ENCODE data around the gene MAP1LC3A.

Gene MAP1LC3A

DNA sequence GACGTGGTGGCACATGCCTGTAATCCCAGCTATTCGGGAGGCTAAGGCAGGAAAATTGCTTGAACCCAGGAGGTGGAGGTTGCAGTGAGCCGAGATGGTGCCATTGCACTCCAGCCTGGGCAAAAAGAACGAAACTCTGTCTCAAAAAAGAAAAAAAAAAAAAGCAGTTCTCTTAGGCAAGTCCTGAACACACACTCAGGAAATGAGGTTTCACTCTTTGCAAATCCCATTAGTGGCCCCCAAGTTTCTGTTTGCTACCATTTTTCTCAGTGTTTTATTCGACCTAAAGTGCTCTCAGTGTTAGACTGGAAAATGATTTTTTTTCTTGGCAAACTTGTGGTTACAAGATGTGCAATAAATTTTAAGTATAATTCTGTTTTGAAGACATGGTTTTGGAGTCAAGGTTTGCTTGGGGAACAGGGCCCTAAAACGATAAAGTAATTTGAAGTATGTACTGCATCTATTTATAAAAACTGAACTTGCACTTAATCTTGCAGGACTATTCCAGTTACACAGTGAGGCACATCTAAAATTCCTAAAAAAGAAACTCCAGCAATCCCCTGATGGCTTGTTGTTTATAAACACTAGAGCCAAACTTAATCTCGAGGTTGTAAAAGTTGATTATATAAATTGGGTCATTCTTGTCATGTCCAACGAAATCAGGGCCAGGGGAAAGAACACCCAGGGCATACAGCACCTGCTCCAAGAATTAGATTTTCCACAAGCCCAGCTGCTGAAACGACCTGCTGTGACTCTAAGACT, 42.6 kb downstream of the MAP1LC3A start:
- no peaks in the 10 kb centered on the region for H3K4me1 Mint-ChIP-seq

DNA sequence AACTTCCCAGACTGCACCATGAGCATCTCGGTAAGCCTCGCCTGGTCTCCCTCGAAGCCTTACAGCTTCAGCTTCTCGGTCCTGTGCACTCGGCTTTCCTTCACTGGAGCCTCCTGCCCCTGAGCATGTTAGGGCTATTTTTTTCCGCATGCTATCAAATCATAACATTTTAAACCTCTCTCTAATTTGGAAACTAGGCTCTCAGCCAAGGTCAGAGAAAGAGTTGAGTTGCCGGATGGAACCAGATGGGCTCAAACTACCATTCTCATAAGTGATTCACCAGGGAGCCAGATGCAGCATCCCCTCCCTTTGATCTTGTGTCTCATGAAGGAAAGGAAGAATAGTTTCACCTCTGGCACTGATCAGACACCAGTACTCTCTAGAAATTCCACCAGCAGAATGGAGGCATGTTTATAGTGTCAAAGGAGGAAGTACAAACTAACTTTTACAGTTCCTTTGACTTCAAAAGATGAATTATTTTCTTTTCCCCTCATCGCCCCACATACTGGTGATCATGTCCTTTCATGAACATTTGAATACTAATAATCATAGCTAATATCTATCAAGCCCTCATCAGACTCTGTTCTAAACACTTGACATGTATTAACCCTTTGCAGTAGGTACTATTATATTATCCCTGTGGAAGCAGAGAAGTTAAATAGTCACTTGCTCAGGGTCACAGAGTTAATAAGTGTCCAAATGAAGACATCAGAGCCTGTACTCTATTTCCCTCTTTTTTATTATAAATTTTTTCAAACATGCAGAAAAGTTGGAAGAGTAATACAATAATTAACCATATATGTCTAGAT, 46.7 kb downstream of the MAP1LC3A start:
- no peak overlapping the region for H3K4me3 Mint-ChIP-seq

More for the DNA sequence above, 42.6 kb downstream of the MAP1LC3A start:
- no peaks in the 10 kb centered on the region for H3K27me3 Mint-ChIP-seq
- H3K27ac Mint-ChIP-seq = no peak overlapping the region
- no peak for DNase-seq
- no peak overlapping the region for H3K4me3 Mint-ChIP-seq
- no peaks in the 10 kb centered on the region for H3K9me3 Mint-ChIP-seq
- no peak for ATAC-seq

DNA sequence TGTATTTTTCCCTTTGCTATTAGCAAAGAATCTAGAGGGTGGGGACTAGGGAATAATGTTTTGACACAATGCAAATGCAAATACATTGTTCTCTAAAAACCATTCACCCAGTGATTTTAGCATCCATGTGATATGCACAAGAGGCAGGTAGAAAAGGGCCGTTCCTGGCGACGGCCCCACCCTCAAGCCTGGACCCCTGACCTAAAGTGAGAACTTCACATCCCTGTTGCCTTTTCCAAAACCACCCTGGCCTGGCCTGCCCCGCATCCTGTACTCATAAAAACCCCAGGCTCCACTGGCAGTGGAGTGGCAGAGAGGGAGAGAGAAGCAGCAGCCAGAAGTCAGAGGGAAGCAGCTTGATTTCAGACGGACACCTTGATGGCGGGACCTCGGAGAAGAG, 48.5 kb downstream of the MAP1LC3A start:
- no peaks in the 10 kb centered on the region for H3K4me1 Mint-ChIP-seq
- no peak overlapping the region for H3K27ac Mint-ChIP-seq
- DNase-seq (no peak), ATAC-seq (no peak)
- H3K9me3 Mint-ChIP-seq = no peaks in the 10 kb centered on the region
- no peaks in the 10 kb centered on the region for H3K27me3 Mint-ChIP-seq
- no peak overlapping the region for H3K4me3 Mint-ChIP-seq

More for the DNA sequence above, 46.7 kb downstream of the MAP1LC3A start:
- ATAC-seq (no peak), DNase-seq (no peak)
- Mint-ChIP-seq H3K9me3 (no peaks in the 10 kb centered on the region), H3K4me1 (no peaks in the 10 kb centered on the region), H3K27ac (no peak overlapping the region), H3K27me3 (no peaks in the 10 kb centered on the region)

Measured in stimulated activated naive CD8-positive, alpha-beta T cell treated with anti-CD3 and anti-CD28 coated beads, Interleukin-15, amount 100 ng/mL, for 72 hours (primary cell).